ENCODE data around the gene ATP7B. TPM values are rescaled to one million over a fixed set of nuclear protein-coding genes. Genes with fewer than 3 reads are reported as not detected.
A peak's percentile ranks its signal among the peaks of the same experiment; 100 is the strongest.

ATP7B gene
- total RNA-seq, 1 donor from 2014 or later: 3.8 TPM

DNA sequence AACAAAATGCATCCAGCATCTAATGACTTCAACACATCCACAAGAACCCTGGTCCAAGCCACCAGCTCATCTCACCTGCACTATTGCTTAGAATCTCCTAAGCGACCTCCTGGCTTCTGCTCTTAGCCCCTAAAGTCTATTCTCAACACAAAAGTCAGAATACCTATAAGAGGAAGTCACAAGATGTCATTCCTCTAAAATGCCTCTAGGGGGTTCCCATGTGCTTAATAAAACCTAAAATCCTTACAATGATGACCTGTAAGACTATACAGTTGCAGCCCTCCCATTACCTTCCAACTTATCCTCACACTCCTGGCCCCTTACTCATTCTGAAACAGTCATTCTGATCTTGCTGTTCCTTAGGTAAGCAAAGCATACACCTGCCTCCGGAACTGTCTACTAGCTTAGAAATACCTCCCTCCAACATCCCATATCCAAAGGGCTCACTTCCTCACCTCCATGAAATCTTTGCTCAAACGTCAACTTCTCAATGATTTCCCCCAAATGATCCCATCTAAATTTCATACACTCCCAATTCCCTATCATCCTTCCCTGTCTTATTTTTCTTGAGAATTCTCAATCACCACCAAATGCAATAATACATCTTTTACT, 10.0 kb downstream of the ATP7B start:
- intact Hi-C loops (cut with micrococcal nuclease): loop anchor here (5.0 kb wide), 1 partner anchor 126 kb away; the partner anchor contains the start of gene NEK5
- Histone ChIP-seq H3K9me3 (replicated peaks) (no peaks in the 10 kb centered on the region), H3K27ac (replicated peaks) (no peak overlapping the region), H3K36me3 (no peaks in the 10 kb centered on the region), H3K4me3 (no peak overlapping the region), H3K4me1 (peaks cover 24% of the 10 kb centered on the region), H3K27me3 (ENCODE audit: low read depth) (no peaks in the 10 kb centered on the region)
- peak; percentile 76 for TF ChIP-seq CTCF (IDR thresholded peaks at IDR 0.05; ENCODE audit: borderline replicate concordance)
- no peak for DNase-seq

DNA sequence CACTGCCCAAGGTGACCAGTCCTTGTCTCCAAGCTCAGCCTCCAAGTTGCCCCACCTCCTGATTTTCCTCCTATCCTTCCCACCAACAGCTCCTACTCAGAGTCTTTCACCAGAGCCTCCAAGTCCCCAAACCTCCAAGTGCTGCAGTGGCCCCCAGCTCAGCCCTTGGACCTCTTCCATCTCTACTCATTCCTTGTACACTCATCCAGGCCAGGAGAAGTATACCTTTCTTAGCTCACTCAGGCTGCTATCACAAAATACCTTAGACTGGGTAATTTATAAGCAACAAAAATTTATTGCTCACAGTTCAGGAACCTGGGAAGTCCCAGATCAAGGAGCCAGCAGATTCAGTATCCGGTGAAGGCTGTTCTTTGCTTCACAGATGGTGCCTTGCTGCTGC, 11.3 kb downstream of the ATP7B start:
- peak overlapping the region; percentile 36 for H3K4me3 ChIP-seq
- DNase-seq: no peak

DNA sequence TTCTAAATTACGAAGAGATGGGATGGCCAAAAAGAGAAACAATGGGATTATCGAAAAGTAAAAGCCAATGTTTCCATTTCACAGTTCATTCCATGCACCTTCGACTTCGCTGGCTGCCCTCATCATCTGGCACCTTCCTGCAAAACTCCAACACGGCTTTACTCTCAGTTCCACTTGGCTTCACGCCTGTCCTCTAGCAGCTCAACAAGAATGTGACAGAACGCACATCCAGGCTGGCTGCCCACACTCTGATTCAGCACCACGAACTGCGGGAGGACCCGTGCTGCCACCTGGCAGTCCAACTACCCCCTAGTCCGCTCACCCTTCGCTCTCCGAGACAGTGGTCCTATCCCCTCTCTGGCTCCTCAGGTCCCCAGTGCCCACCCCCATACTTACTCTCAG, 11.7 kb downstream of the ATP7B start:
- intact Hi-C loops (cut with micrococcal nuclease): no loop called here
- H3K36me3 ChIP-seq: no peaks in the 10 kb centered on the region
- peak; percentile 15 for TF ChIP-seq CTCF (IDR thresholded peaks at IDR 0.05; ENCODE audit: borderline replicate concordance)
- peaks cover 41% of the 10 kb centered on the region for H3K4me1 ChIP-seq
- no peaks in the 10 kb centered on the region for H3K27me3 ChIP-seq (ENCODE audit: low read depth)
- H3K4me3 ChIP-seq: peak overlapping the region; percentile 36
- no peaks in the 10 kb centered on the region for H3K9me3 ChIP-seq (replicated peaks)
- peak; percentile 72 for DNase-seq
- H3K27ac ChIP-seq (replicated peaks): peak overlapping the region; percentile 57

More for the DNA sequence above, 11.3 kb downstream of the ATP7B start:
- Histone ChIP-seq H3K27ac (replicated peaks) (peak overlapping the region; percentile 57), H3K9me3 (replicated peaks) (no peaks in the 10 kb centered on the region), H3K27me3 (ENCODE audit: low read depth) (no peaks in the 10 kb centered on the region), H3K4me1 (peaks cover 37% of the 10 kb centered on the region), H3K36me3 (no peaks in the 10 kb centered on the region)
- intact Hi-C loops (cut with micrococcal nuclease): loop anchor here (5.0 kb wide), 1 partner anchor 127 kb away; the partner anchor contains the start of gene NEK5
- TF ChIP-seq CTCF (IDR thresholded peaks at IDR 0.05; ENCODE audit: borderline replicate concordance): no peak

- TF ChIP-seq CTCF (IDR thresholded peaks at IDR 0.05; ENCODE audit: borderline replicate concordance): no peak
- peak overlapping the region; percentile 57 for H3K27ac ChIP-seq (replicated peaks)
- intact Hi-C loops (cut with micrococcal nuclease): no loop called here
Observed at GRCh38 chr13:51998723-51999509, 12.3 kb downstream of the ATP7B start.

DNA sequence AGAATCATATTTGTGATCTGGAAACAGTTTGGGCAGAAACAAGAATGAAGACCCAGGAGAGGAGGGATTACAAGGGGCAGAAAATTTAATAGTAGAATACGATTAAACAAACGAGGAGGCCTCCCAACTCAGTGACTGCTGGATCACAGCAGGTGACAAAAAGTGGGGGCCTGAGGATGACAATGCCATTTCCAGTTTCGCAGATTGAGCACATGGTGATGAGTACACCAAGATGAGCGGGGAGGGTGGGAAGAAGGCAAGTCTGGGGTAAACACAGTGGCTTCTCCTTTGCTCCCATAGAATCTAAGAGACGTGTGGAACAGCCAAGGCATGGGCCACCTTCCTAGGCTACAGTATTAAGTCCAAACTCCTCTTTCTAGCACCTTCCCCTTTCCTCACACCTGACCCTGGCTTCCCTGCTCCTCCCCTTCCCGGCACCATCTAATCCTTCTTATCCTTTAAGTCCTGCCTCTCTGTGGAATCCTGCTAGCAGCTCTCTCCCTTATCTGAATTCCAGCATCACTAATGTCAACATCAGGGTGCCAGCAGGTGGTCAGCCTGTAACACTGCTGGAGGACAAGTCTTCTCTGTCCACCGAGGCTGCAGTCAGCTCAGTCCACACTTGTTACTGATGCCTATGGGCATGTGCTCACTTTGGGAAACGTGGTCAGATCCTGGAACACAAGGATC, 13.5 kb downstream of the ATP7B start:
- DNase-seq: no peak
- intact Hi-C loops (cut with micrococcal nuclease): no loop called here
- H3K27ac ChIP-seq (replicated peaks): no peak overlapping the region
- no peak for TF ChIP-seq CTCF (IDR thresholded peaks at IDR 0.05; ENCODE audit: borderline replicate concordance)
- no peaks in the 10 kb centered on the region for H3K27me3 ChIP-seq (ENCODE audit: low read depth)
- no peaks in the 10 kb centered on the region for H3K36me3 ChIP-seq
- no peaks in the 10 kb centered on the region for H3K9me3 ChIP-seq (replicated peaks)
- peaks cover 44% of the 10 kb centered on the region for H3K4me1 ChIP-seq
- no peak overlapping the region for H3K4me3 ChIP-seq

More at GRCh38 chr13:51998723-51999509, 12.3 kb downstream of the ATP7B start:
- Histone ChIP-seq H3K4me1 (peaks cover 44% of the 10 kb centered on the region), H3K9me3 (replicated peaks) (no peaks in the 10 kb centered on the region), H3K36me3 (no peaks in the 10 kb centered on the region), H3K4me3 (no peak overlapping the region), H3K27me3 (ENCODE audit: low read depth) (no peaks in the 10 kb centered on the region)
- DNase-seq: no peak

Data from left ventricle myocardium inferior (tissue), 1 donor.